Endothelial cell of umbilical vein (primary cell): Measurements from ENCODE around the gene WNT9A. TPM values are rescaled to one million over a fixed set of nuclear protein-coding genes. Genes with fewer than 3 reads are reported as not detected.

Experiments
- BruUV-seq: library from RNA; stranded (reverse); fragments of 400-500 nt; replicated peaks from 2 replicates; lab custom pipeline; 2021; lab: Mats Ljungman, UMichigan
- CTCF ChIA-PET: fragments of 300-600, 350-600 bp; sonication (Branson Sonifier 250); formaldehyde crosslinking; loops from one replicate; lab custom pipeline; 2021; ENCODE audit warnings: antibody characterized with exemption, inconsistent platforms; lab: Charles Lee
- POLR2A ChIA-PET: fragments of 300-600, 350-600 bp; sonication (Branson Sonifier 250); formaldehyde crosslinking; loops from one replicate; lab custom pipeline; 2021; ENCODE audit warnings: antibody characterized with exemption, inconsistent platforms; lab: Charles Lee
- DNase-seq: peaks from one replicate; pipeline ENCODE4 v3.0.0-alpha.2; 2011; ENCODE audit warnings: low read depth, low spot score
- FAIRE-seq: peaks from 2 replicates; lab custom pipeline; 2011; peaks lifted over from hg19 to GRCh38; lab: Jason Lieb, UNC
- H2AFZ ChIP-seq: 2 replicates; pipeline ENCODE4 v1.6.0; 2012; ENCODE audit warnings: low read depth, low read length, control low read depth, inconsistent platforms
- H3K27ac ChIP-seq: 2 replicates; pipeline ENCODE4 v1.5.1; 2011; ENCODE audit warnings: low read depth, mild to moderate bottlenecking, control low read depth, low read length, moderate library complexity; ENCODE audit not compliant: insufficient read depth
- H3K27me3 ChIP-seq, 2 experiments: 2 replicates each; pipeline versions ENCODE4 v1.6.0 to v1.6.1; 2011; ENCODE audit warnings: low read length in 2 of 2, mixed read lengths in 1 of 2; ENCODE audit not compliant: control insufficient read depth in 2 of 2, insufficient read depth in 2 of 2
- H3K36me3 ChIP-seq, 2 experiments: 2 replicates in 1 of 2; 3 replicates in 1 of 2; pipeline ENCODE4 v1.5.1; 2011; ENCODE audit warnings: low read length in 2 of 2, mild to moderate bottlenecking in 1 of 2, moderate library complexity in 1 of 2; ENCODE audit not compliant: control insufficient read depth in 2 of 2, insufficient read depth in 2 of 2; ENCODE audit errors: extremely low read depth in 1 of 2
- H3K4me1 ChIP-seq: 3 replicates; pipeline ENCODE4 v1.5.1; 2011; ENCODE audit warnings: mild to moderate bottlenecking, low read length; ENCODE audit not compliant: control insufficient read depth, insufficient read depth; ENCODE audit errors: extremely low read depth
- H3K4me2 ChIP-seq: 2 replicates; pipeline ENCODE4 v1.6.1; 2011; ENCODE audit warnings: low read length, control low read depth, mixed read lengths; ENCODE audit not compliant: insufficient read depth
- H3K4me3 ChIP-seq, 3 experiments: fragments of 200-600 bp in 1 of 3; sonication (generic), shearing (Covaris generic) in 1 of 3; replicated peaks in 1 of 3; 2 replicates each; pipeline ENCODE4 v1.5.1; 2011 to 2016; ENCODE audit warnings: control low read depth in 3 of 3, low read length in 3 of 3, mild to moderate bottlenecking in 2 of 3, inconsistent platforms in 1 of 3, low read depth in 1 of 3, moderate library complexity in 1 of 3; ENCODE audit not compliant: insufficient read depth in 1 of 3
- H3K79me2 ChIP-seq: 2 replicates; pipeline ENCODE4 v1.6.0; 2012; ENCODE audit warnings: low read length, inconsistent platforms; ENCODE audit not compliant: control insufficient read depth, insufficient read depth
- H3K9ac ChIP-seq: replicated peaks from 2 replicates; pipeline ENCODE3; 2011; ENCODE audit warnings: low read length, control low read depth; ENCODE audit not compliant: insufficient read depth; ENCODE audit errors: extremely low read depth
- H3K9me1 ChIP-seq: replicated peaks from 3 replicates; pipeline ENCODE4 v1.6.0; 2011; ENCODE audit warnings: mild to moderate bottlenecking, low read length; ENCODE audit not compliant: control insufficient read depth, insufficient read depth; ENCODE audit errors: extremely low read depth
- H3K9me3 ChIP-seq: replicated peaks from 2 replicates; pipeline ENCODE4 v1.5.1; 2012; ENCODE audit warnings: low read length, inconsistent platforms; ENCODE audit not compliant: control insufficient read depth, insufficient read depth
- H4K20me1 ChIP-seq: replicated peaks from 2 replicates; pipeline ENCODE3; 2011; ENCODE audit warnings: mild to moderate bottlenecking, low read length; ENCODE audit not compliant: control insufficient read depth, insufficient read depth; ENCODE audit errors: extremely low read depth
- CTCF ChIP-seq, 2 donors: IDR thresholded peaks; 1 replicate in 1 of 2; 2 replicates in 1 of 2; pipeline ENCODE4 v1.5.1; 2011; ENCODE audit warnings: low read length in 2 of 2, mild to moderate bottlenecking in 2 of 2, moderate library complexity in 2 of 2, control low read depth in 1 of 2, inconsistent platforms in 1 of 2, low read depth in 1 of 2; ENCODE audit not compliant: insufficient read depth in 1 of 2; ENCODE audit errors: extremely low read depth in 1 of 2
- EZH2 ChIP-seq: IDR thresholded peaks from 2 replicates; pipeline ENCODE4 v1.6.1; 2012; ENCODE audit warnings: borderline replicate concordance, low read depth, mild to moderate bottlenecking, moderate library complexity, low read length, inconsistent platforms; ENCODE audit not compliant: severe bottlenecking
- FOS ChIP-seq: IDR thresholded peaks from 2 replicates; pipeline ENCODE4 v1.6.1; 2011; ENCODE audit warnings: mild to moderate bottlenecking, low read length, moderate library complexity, borderline replicate concordance; ENCODE audit not compliant: insufficient read depth
- GATA2 ChIP-seq: IDR thresholded peaks from 2 replicates; pipeline ENCODE4 v1.7.0; 2011; ENCODE audit warnings: low read depth, mild to moderate bottlenecking, moderate library complexity, mixed read lengths, low read length; ENCODE audit not compliant: insufficient read length, insufficient read depth
- JUN ChIP-seq: IDR thresholded peaks from 2 replicates; pipeline ENCODE4 v1.6.1; 2011; ENCODE audit warnings: borderline replicate concordance, low read depth; ENCODE audit not compliant: insufficient read length, insufficient read depth
- MYC ChIP-seq: IDR thresholded peaks from one replicate; pipeline ENCODE4 v1.6.1; 2011; ENCODE audit warnings: mild to moderate bottlenecking, low read depth, low read length
- POLR2A ChIP-seq: IDR thresholded peaks from 2 replicates; pipeline ENCODE4 v1.6.1; 2012; ENCODE audit warnings: low read depth, mild to moderate bottlenecking, control low read depth, low read length
- POLR2AphosphoS5 ChIP-seq: IDR thresholded peaks from 2 replicates; pipeline ENCODE4 v1.6.1; 2012; ENCODE audit warnings: low read depth, mild to moderate bottlenecking, control low read depth, low read length, moderate library complexity; ENCODE audit not compliant: insufficient read depth
- dilution Hi-C: fragments of 300-500 bp; cut with MboI; formaldehyde crosslinking; loops from one replicate; pipeline ENCODE4 v1.15.0; 2019; ENCODE audit warnings: low sequenced_read_pairs; ENCODE audit not compliant: extremely low pct_ligation_motif_present
- intact Hi-C: fragments of 100-400 bp; cut with micrococcal nuclease; formaldehyde crosslinking; loops from one replicate; pipeline ENCODE4 v1.10.0; 2022
- polyA plus RNA-seq, 4 experiments: library from polyadenylated mRNA; depleted of rRNA in 3 of 4; stranded (reverse) in 3 of 4; unstranded in 1 of 4; fragments of >200 nt; gene quantifications; 2 replicates each; pipeline versions ENCODE4 v1.2.1 to v1.2.3, GENCODE V29; 2011 to 2012; ENCODE audit warnings: missing spikeins in 1 of 4
- total RNA-seq: library from RNA; stranded (reverse); gene quantifications from 2 replicates; pipeline ENCODE4 v1.2.3, GENCODE V29; 2021
- TF ChIP-seq, protein P1 (sequence below): IDR thresholded peaks from 2 replicates; pipeline ENCODE4 v1.6.1; 2011; ENCODE audit not compliant: insufficient read depth, insufficient read length

WNT9A gene
- total and polyA plus RNA-seq, 2 donors (not counting 3 experiments of a cell fraction or from before 2014, with no cell fraction given) = 5.4 to 6.2 TPM

GRCh38 chr1:227944931-227945890 lies 2.5 kb downstream of the WNT9A start:
- DNase-seq (no peak), FAIRE-seq (no peak)
- Histone ChIP-seq H3K4me3 (no peak overlapping the region), H3K36me3 (no peaks in the 10 kb centered on the region), H3K4me2 (no peak overlapping the region), H3K9ac (no peak overlapping the region), H3K79me2 (no peaks in the 10 kb centered on the region), H4K20me1 (no peaks in the 10 kb centered on the region), H2AFZ (no peak overlapping the region), H3K27ac (peak overlapping the region; percentile 32), H3K27me3 (peaks cover 3 to 5% of the 10 kb centered on the region in 2 experiments), H3K9me3 (no peaks in the 10 kb centered on the region), H3K9me1 (no peaks in the 10 kb centered on the region), H3K4me1 (peaks cover 16% of the 10 kb centered on the region)
- intact Hi-C loops (loop anchor here (5.0 kb wide), 1 partner anchor 58 kb away; no protein-coding TSS in a partner anchor), dilution Hi-C loops (no loop called here)
- POLR2A ChIA-PET = no interaction called here
- CTCF ChIA-PET = interaction anchor here (1.2 to 1.6 kb wide), 5 partner anchors 180 to 464 kb away, joined by 3 to 13 read pairs (median 3); partner anchors contain the start of genes JMJD4 and SNAP47
- no peak for TF ChIP-seq MYC
- TF ChIP-seq POLR2AphosphoS5 = no peak
- TF ChIP-seq FOS = no peak
- TF ChIP-seq, protein P1, sequence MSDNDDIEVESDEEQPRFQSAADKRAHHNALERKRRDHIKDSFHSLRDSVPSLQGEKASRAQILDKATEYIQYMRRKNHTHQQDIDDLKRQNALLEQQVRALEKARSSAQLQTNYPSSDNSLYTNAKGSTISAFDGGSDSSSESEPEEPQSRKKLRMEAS = no peak
- TF ChIP-seq JUN = no peak
- TF ChIP-seq GATA2 = no peak
- TF ChIP-seq EZH2 = no peak
- no peak for TF ChIP-seq POLR2A
- no peak for TF ChIP-seq CTCF (IDR thresholded peaks at IDR 0.05; ENCODE audit: extremely low read depth in 1 of 2, insufficient read depth in 1 of 2, low read depth in 1 of 2, low read length in 2 of 2)
- no TSS peak for BruUV-seq
